H1 (cell line): ENCODE data around the gene KLF18. TPM values are rescaled to one million over a fixed set of nuclear protein-coding genes. Genes with fewer than 3 reads are reported as not detected.

Source experiments
- CTCF ChIA-PET: fragments of 300-600 bp; sonication (Branson Sonifier 250); formaldehyde crosslinking; loops from one replicate; lab custom pipeline; 2021; ENCODE audit not compliant: partially characterized antibody; lab: Charles Lee
- POLR2A ChIA-PET: fragments of 300-600 bp; sonication (Branson Sonifier 250); formaldehyde crosslinking; loops from one replicate; lab custom pipeline; 2021; ENCODE audit warnings: inconsistent platforms; ENCODE audit not compliant: partially characterized antibody; lab: Charles Lee
- DNase-seq, 2 experiments: peaks; one replicate each; pipeline versions ENCODE4 v3.0.0 to v3.0.0-alpha.2; 2010 to 2022; ENCODE audit warnings: low spot score in 2 of 2, low read depth in 1 of 2, mixed read lengths in 1 of 2
- FAIRE-seq: peaks from 2 replicates; lab custom pipeline; 2011; peaks lifted over from hg19 to GRCh38; lab: Jason Lieb, UNC
- H2AFZ ChIP-seq: 2 replicates; pipeline ENCODE4 v1.8.1; 2012; ENCODE audit warnings: low read length, inconsistent platforms
- H2AK5ac ChIP-seq: 2 replicates; pipeline ENCODE4 v1.6.1; 2013; ENCODE audit warnings: low read depth, low read length
- H2BK120ac ChIP-seq: replicated peaks from 2 replicates; pipeline ENCODE3; 2013; ENCODE audit warnings: low read depth, low read length, inconsistent platforms
- H2BK12ac ChIP-seq: 2 replicates; pipeline ENCODE4 v1.6.1; 2013; ENCODE audit warnings: low read depth, low read length
- H2BK15ac ChIP-seq: 2 replicates; pipeline ENCODE4 v1.6.1; 2013; ENCODE audit warnings: low read length
- H2BK20ac ChIP-seq: 2 replicates; pipeline ENCODE4 v1.6.1; 2013; ENCODE audit warnings: low read length
- H2BK5ac ChIP-seq: 2 replicates; pipeline ENCODE4 v1.6.1; 2013; ENCODE audit warnings: low read depth, low read length
- H3K14ac ChIP-seq: 2 replicates; pipeline ENCODE4 v1.6.1; 2013; ENCODE audit warnings: inconsistent platforms; ENCODE audit not compliant: insufficient read length
- H3K18ac ChIP-seq: 2 replicates; pipeline ENCODE4 v1.6.1; 2013; ENCODE audit warnings: low read length; ENCODE audit errors: extremely low read depth
- H3K23ac ChIP-seq: 2 replicates; pipeline ENCODE4 v1.6.1; 2013; ENCODE audit warnings: inconsistent platforms; ENCODE audit not compliant: insufficient read length
- H3K23me2 ChIP-seq: 2 replicates; pipeline ENCODE4 v1.6.1; 2013; ENCODE audit warnings: low read depth, low read length
- H3K27ac ChIP-seq: 2 replicates; pipeline ENCODE4 v1.6.1; 2011; ENCODE audit warnings: low read depth, low read length, inconsistent platforms
- H3K27me3 ChIP-seq, 4 experiments: replicated peaks in 1 of 4; 1 replicate in 1 of 4; 2 replicates in 3 of 4; pipeline versions ENCODE4 v1.6.1 to v1.8.1; 2011 to 2013; ENCODE audit warnings: low read length in 3 of 4, mild to moderate bottlenecking in 3 of 4, inconsistent platforms in 2 of 4, mixed read lengths in 2 of 4, moderate library complexity in 1 of 4; ENCODE audit not compliant: control insufficient read depth in 3 of 4, insufficient read depth in 3 of 4; ENCODE audit errors: extremely low read depth in 1 of 4
- H3K36me3 ChIP-seq, 4 experiments: 2 replicates each; pipeline versions ENCODE4 v1.6.1 to v1.8.1; 2011 to 2013; ENCODE audit warnings: mild to moderate bottlenecking in 4 of 4, low read length in 3 of 4, moderate library complexity in 2 of 4, control low read depth in 1 of 4, inconsistent platforms in 1 of 4; ENCODE audit not compliant: insufficient read depth in 4 of 4, control insufficient read depth in 2 of 4
- H3K4ac ChIP-seq: replicated peaks from 2 replicates; pipeline ENCODE3; 2013; ENCODE audit warnings: low read length, low read depth, mixed read lengths, inconsistent platforms; ENCODE audit not compliant: insufficient read length
- H3K4me1 ChIP-seq, 4 experiments: replicated peaks in 1 of 4; 1 replicate in 1 of 4; 2 replicates in 3 of 4; pipeline versions ENCODE4 v1.6.1 to v1.8.1; 2011 to 2013; ENCODE audit warnings: low read length in 3 of 4, inconsistent platforms in 2 of 4, mixed read lengths in 1 of 4; ENCODE audit not compliant: insufficient read depth in 4 of 4, control insufficient read depth in 3 of 4
- H3K4me2 ChIP-seq, 2 experiments: 2 replicates each; pipeline versions ENCODE4 v1.6.1 to v1.8.1; 2011 to 2013; ENCODE audit warnings: low read depth in 2 of 2, low read length in 2 of 2, control low read depth in 1 of 2, inconsistent platforms in 1 of 2, mild to moderate bottlenecking in 1 of 2; ENCODE audit not compliant: insufficient read depth in 1 of 2
- H3K4me3 ChIP-seq, 4 experiments: fragments of 200-600, 300-600 bp in 1 of 4; sonication (generic), shearing (Covaris generic), sonication (Bioruptor Twin) in 1 of 4; 2 replicates each; pipeline versions ENCODE4 v1.5.1 to v1.8.1; 2011 to 2016; ENCODE audit warnings: low read length in 4 of 4, low read depth in 3 of 4, control low read depth in 2 of 4, inconsistent platforms in 2 of 4, mild to moderate bottlenecking in 2 of 4, mixed read lengths in 1 of 4, moderate library complexity in 1 of 4; ENCODE audit not compliant: insufficient read depth in 2 of 4; ENCODE audit errors: extremely low read depth in 1 of 4
- H3K56ac ChIP-seq: replicated peaks from 2 replicates; pipeline ENCODE3; 2013; ENCODE audit warnings: low read depth, mild to moderate bottlenecking, mixed read lengths, low read length, inconsistent platforms; ENCODE audit not compliant: insufficient read length
- H3K79me1 ChIP-seq: 2 replicates; pipeline ENCODE4 v1.6.1; 2013; ENCODE audit warnings: low read depth, low read length, control low read depth
- H3K79me2 ChIP-seq, 2 experiments: 2 replicates each; pipeline versions ENCODE4 v1.6.1 to v1.8.1; 2012 to 2013; ENCODE audit warnings: low read length in 2 of 2, mild to moderate bottlenecking in 2 of 2, inconsistent platforms in 1 of 2; ENCODE audit not compliant: insufficient read depth in 2 of 2, control insufficient read depth in 1 of 2
- H3K9ac ChIP-seq, 4 experiments: replicated peaks in 1 of 4; 1 replicate in 1 of 4; 2 replicates in 3 of 4; pipeline versions ENCODE4 v1.6.1 to v1.8.1; 2011 to 2013; ENCODE audit warnings: low read depth in 3 of 4, low read length in 3 of 4, control low read depth in 2 of 4, mild to moderate bottlenecking in 2 of 4, moderate library complexity in 2 of 4, inconsistent platforms in 1 of 4; ENCODE audit errors: extremely low read depth in 1 of 4
- H3K9me3 ChIP-seq, 2 experiments: 2 replicates each; pipeline versions ENCODE4 v1.6.1 to v1.8.1; 2012 to 2013; ENCODE audit warnings: mild to moderate bottlenecking in 2 of 2, moderate library complexity in 2 of 2, control low read depth in 1 of 2, inconsistent platforms in 1 of 2, low read depth in 1 of 2, low read length in 1 of 2, mixed read lengths in 1 of 2; ENCODE audit not compliant: insufficient read depth in 2 of 2
- H4K20me1 ChIP-seq, 2 experiments: replicated peaks in 1 of 2; 2 replicates each; pipeline versions ENCODE3 to v1.8.1; 2011 to 2013; ENCODE audit warnings: inconsistent platforms in 2 of 2, low read length in 2 of 2, mild to moderate bottlenecking in 1 of 2; ENCODE audit not compliant: insufficient read depth in 2 of 2, control insufficient read depth in 1 of 2
- H4K5ac ChIP-seq: 2 replicates; pipeline ENCODE4 v1.6.1; 2013; ENCODE audit warnings: low read length, low read depth, mixed read lengths, inconsistent platforms; ENCODE audit not compliant: insufficient read length
- H4K8ac ChIP-seq: 2 replicates; pipeline ENCODE4 v1.8.0; 2013; ENCODE audit warnings: mild to moderate bottlenecking, moderate library complexity, low read length, inconsistent platforms; ENCODE audit not compliant: insufficient read depth; ENCODE audit errors: extremely low read depth
- H4K91ac ChIP-seq: replicated peaks from 2 replicates; pipeline ENCODE3; 2013; ENCODE audit warnings: low read length, mixed read lengths, inconsistent platforms; ENCODE audit not compliant: insufficient read length
- BCL11A ChIP-seq, 2 experiments: IDR thresholded peaks; one replicate each; pipeline ENCODE4 v1.6.1; 2011; ENCODE audit warnings: low read depth in 2 of 2, low read length in 2 of 2, mild to moderate bottlenecking in 2 of 2
- CEBPB ChIP-seq: IDR thresholded peaks from 2 replicates; pipeline ENCODE4 v1.6.1; 2012; ENCODE audit warnings: low read depth, low read length
- POLR2A ChIP-seq, 2 experiments: IDR thresholded peaks; 1 replicate in 1 of 2; 2 replicates in 1 of 2; pipeline ENCODE4 v1.6.1; 2011; ENCODE audit warnings: low read depth in 2 of 2, low read length in 2 of 2, mild to moderate bottlenecking in 2 of 2; ENCODE audit errors: control extremely low read depth in 1 of 2
- RNF2 ChIP-seq: fragments of 200-900, 300-1000 bp; sonication (generic); IDR thresholded peaks from 2 replicates; pipeline ENCODE4 v1.7.1; 2016; ENCODE audit warnings: borderline replicate concordance, low read depth, mild to moderate bottlenecking, antibody characterized with exemption, low read length; ENCODE audit not compliant: poor library complexity, severe bottlenecking; ENCODE audit errors: missing control alignments
- SUZ12 ChIP-seq: fragments of 200-600 bp; sonication (generic); IDR thresholded peaks from 2 replicates; pipeline ENCODE4 v1.6.1; 2012; ENCODE audit warnings: mild to moderate bottlenecking, inconsistent platforms, low read length, moderate library complexity, mixed read lengths
- TAF7 ChIP-seq: optimal IDR thresholded peaks from 2 replicates; pipeline ENCODE3; 2011; ENCODE audit warnings: low read depth, mild to moderate bottlenecking, inconsistent platforms, low read length, moderate library complexity, borderline replicate concordance
- WGBS, 2 experiments: shearing (Covaris generic) in 1 of 2; methylation state at CpG; one replicate each; pipeline versions ENCODE4 v1.1.6 to v1.1.7; 2013 to 2015; ENCODE audit warnings: low lambda C conversion rate in 2 of 2, mixed read lengths in 2 of 2, inconsistent platforms in 1 of 2, low coverage in 1 of 2, missing lambda C conversion rate in 1 of 2; ENCODE audit not compliant: insufficient replicate concordance in 2 of 2, insufficient coverage in 1 of 2, insufficient read length in 1 of 2; ENCODE audit errors: extremely low coverage in 1 of 2, missing lambda C conversion rate in 1 of 2; 5-methylcytosine and 5-hydroxymethylcytosine counted together
- polyA plus RNA-seq, 7 experiments: library from polyadenylated mRNA; depleted of rRNA in 3 of 7; stranded (reverse) in 5 of 7; unstranded in 2 of 7; fragments of >200 nt in 5 of 7; fragments of 200-250 nt in 2 of 7; gene quantifications; 1 replicate in 5 of 7; 2 replicates in 1 of 7; 4 replicates in 1 of 7; pipeline versions ENCODE4 v1.2.1 to v1.2.3, GENCODE V29; 2011 to 2013; ENCODE audit warnings: missing spikeins in 2 of 7, mixed read lengths in 2 of 7
- total RNA-seq: library from RNA; stranded (reverse); fragmentation: NEBNext Ultra II Directional; extraction: Animal tissue kit (Norgen Biotek cat#: 25700); gene quantifications from 2 replicates; pipeline ENCODE4 v1.2.1, GENCODE V29; 2021
- TF ChIP-seq, protein P1 (sequence below): IDR thresholded peaks from 2 replicates; pipeline ENCODE4 v1.6.1; 2012; ENCODE audit warnings: inconsistent platforms
- TF ChIP-seq, protein P2 (sequence below): IDR thresholded peaks from 2 replicates; pipeline ENCODE4 v1.6.1; 2011; ENCODE audit warnings: low read length, improper control_type of control experiment

KLF18 gene
- total and polyA plus RNA-seq, 2 of the 8 experiments (the other 6 are each of a cell fraction or from before 2014, with no cell fraction given), result 0.09 to 0.15 TPM

DNA sequence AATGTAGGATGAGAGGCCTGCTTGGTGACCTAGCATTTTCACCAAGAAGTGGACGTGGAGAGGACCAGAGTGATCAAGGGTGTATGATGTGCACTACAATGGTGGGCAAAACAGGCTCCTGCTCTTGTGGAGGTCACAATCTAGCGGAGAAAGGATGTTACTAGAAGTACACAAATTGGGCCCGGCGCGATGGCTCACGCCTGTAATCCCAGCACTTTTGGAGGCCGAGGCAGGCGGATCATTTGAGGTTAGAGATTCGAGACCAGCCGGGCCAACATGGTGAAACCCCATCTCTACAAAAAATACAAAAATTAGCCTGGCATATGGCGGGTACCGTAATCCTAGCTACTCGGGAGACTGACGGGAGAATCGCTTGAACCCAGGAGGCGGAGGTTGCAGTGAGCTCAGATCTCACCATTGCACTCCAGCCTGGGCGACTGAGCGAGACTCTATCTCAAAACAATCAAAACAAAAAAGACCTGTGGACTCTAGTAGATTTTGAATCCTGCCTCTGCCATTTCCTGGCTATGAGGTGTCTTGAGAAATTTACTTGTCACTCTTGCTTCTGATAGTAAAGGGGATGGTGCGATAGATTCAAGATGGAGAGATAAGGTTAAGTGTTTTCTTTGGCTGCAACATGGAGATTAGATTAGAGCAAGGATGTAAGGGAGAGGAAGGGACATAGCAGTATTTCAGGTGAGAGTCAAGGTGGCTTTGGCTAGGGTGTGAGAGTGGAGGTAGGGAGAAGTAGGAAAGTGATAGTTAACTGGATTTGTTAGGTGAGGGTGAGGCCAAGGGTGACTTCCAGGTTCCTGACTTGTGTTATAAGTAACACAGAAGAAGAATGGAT, 7.1 kb downstream of the KLF18 start:
- Histone ChIP-seq H3K27me3 (no peaks in the 10 kb centered on the region), H2BK120ac (no peak overlapping the region), H2BK20ac (no peak overlapping the region), H3K36me3 (no peaks in the 10 kb centered on the region), H4K5ac (no peak overlapping the region), H3K4me3 (no peak overlapping the region), H2BK15ac (no peak overlapping the region), H2AFZ (no peak overlapping the region), H3K56ac (peak overlapping the region; percentile 64), H4K8ac (no peak overlapping the region), H2BK12ac (no peak overlapping the region), H3K27ac (no peak overlapping the region), H3K9ac (no peak overlapping the region), H3K79me1 (no peaks in the 10 kb centered on the region), H2AK5ac (no peak overlapping the region), H3K79me2 (no peaks in the 10 kb centered on the region), H4K91ac (no peak overlapping the region), H3K4ac (no peak overlapping the region), H3K4me1 (no peaks in the 10 kb centered on the region), H3K23ac (no peak overlapping the region), H2BK5ac (no peak overlapping the region), H3K23me2 (no peaks in the 10 kb centered on the region; the same call in 1 of the 2 replicates), H3K18ac (no peak overlapping the region), H3K9me3 (no peaks in the 10 kb centered on the region), H3K14ac (no peak overlapping the region), H3K4me2 (no peak overlapping the region), H4K20me1 (no peaks in the 10 kb centered on the region)
- CTCF ChIA-PET, result interaction anchor here (0.6 to 1.2 kb wide), 4 partner anchors 31 to 51 kb away, joined by 3 read pairs; no protein-coding TSS in a partner anchor
- 89% methylated on average over 19 of the region's 19 CpGs; no CpG with 5 or more reads in 1 of the 2 experiments for WGBS, 2 experiments
- POLR2A ChIA-PET, result no interaction called here
- FAIRE-seq (no peak), DNase-seq (no peak)
- TF ChIP-seq POLR2A (IDR thresholded peaks at IDR 0.05; ENCODE audit: control extremely low read depth in 1 of 2, low read depth in 2 of 2, low read length in 2 of 2) (no peak), CEBPB (no peak), TAF7 (no peak), RNF2 (no peak), SUZ12 (no peak), BCL11A (IDR thresholded peaks at IDR 0.05; ENCODE audit: low read depth in 2 of 2, low read length in 2 of 2) (no peak)
- TF ChIP-seq, protein P1, sequence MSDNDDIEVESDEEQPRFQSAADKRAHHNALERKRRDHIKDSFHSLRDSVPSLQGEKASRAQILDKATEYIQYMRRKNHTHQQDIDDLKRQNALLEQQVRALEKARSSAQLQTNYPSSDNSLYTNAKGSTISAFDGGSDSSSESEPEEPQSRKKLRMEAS, result no peak
- TF ChIP-seq, protein P2, sequence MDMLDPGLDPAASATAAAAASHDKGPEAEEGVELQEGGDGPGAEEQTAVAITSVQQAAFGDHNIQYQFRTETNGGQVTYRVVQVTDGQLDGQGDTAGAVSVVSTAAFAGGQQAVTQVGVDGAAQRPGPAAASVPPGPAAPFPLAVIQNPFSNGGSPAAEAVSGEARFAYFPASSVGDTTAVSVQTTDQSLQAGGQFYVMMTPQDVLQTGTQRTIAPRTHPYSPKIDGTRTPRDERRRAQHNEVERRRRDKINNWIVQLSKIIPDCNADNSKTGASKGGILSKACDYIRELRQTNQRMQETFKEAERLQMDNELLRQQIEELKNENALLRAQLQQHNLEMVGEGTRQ, result no peak
